NT2/D1 (cell line): Measurements from ENCODE around the gene OR10A5.

Experiments used
- SUZ12 ChIP-seq: IDR thresholded peaks from 2 replicates; pipeline ENCODE4 v1.6.1; 2011; ENCODE audit not compliant: insufficient read length, insufficient read depth; ENCODE audit errors: extremely low read depth
- YY1 ChIP-seq: IDR thresholded peaks from 2 replicates; pipeline ENCODE4 v1.6.1; 2011; ENCODE audit not compliant: insufficient read length, insufficient read depth
- ZNF274 ChIP-seq: IDR thresholded peaks from 2 replicates; pipeline ENCODE4 v1.6.1; 2011; ENCODE audit warnings: mild to moderate bottlenecking, low read depth, low read length

- no peak for TF ChIP-seq ZNF274
- TF ChIP-seq YY1, result no peak
- TF ChIP-seq SUZ12, result no peak
These were observed 46.1 kb upstream of the OR10A5 start, which contains the start of gene OR6A2 for GRCh38 chr11:6799402-6799801.
